ENCODE data around the gene CFAP65. TPM values are rescaled to one million over a fixed set of nuclear protein-coding genes. Genes with fewer than 3 reads are reported as not detected.

CFAP65 gene
- polyA plus RNA-seq, 4 donors, result 0.20 to 0.43 (median 0.27) TPM

GRCh38 chr2:219018726-219019125 lies 22.6 kb downstream of the CFAP65 start:
- DNase-seq (ENCODE audit: low read depth in 4 of 4, low spot score in 3 of 4), result no peak

GRCh38 chr2:219018286-219018685 lies 23.0 kb downstream of the CFAP65 start:
- no peak for DNase-seq (ENCODE audit: low read depth in 4 of 4, low spot score in 3 of 4)

- DNase-seq (ENCODE audit: low read depth in 4 of 4, low spot score in 3 of 4), result no peak
Observed at GRCh38 chr2:219017201-219017931, 23.9 kb downstream of the CFAP65 start.

GRCh38 chr2:219016721-219017120 lies 24.6 kb downstream of the CFAP65 start:
- no peak for DNase-seq (ENCODE audit: low read depth in 4 of 4, low spot score in 3 of 4)

- DNase-seq (ENCODE audit: low read depth in 4 of 4, low spot score in 3 of 4), result no peak
Observed at GRCh38 chr2:219010873-219011272, 30.4 kb downstream of the CFAP65 start.

GRCh38 chr2:219010162-219010756 lies 31.1 kb downstream of the CFAP65 start:
- no peak for DNase-seq (ENCODE audit: low read depth in 4 of 4, low spot score in 3 of 4)

- DNase-seq (ENCODE audit: low read depth in 4 of 4, low spot score in 3 of 4), result no peak
Observed at GRCh38 chr2:219009294-219009693, 32.0 kb downstream of the CFAP65 start.

- DNase-seq (ENCODE audit: low read depth in 4 of 4, low spot score in 3 of 4), result no peak
Observed at GRCh38 chr2:219003979-219004378, 37.3 kb downstream of the CFAP65 start.

- no peak for DNase-seq (ENCODE audit: low read depth in 4 of 4, low spot score in 3 of 4)
Observed at GRCh38 chr2:219003267-219003634, 38.1 kb downstream of the CFAP65 start.

GRCh38 chr2:219002395-219003266 lies 38.7 kb downstream of the CFAP65 start:
- DNase-seq (ENCODE audit: low read depth in 4 of 4, low spot score in 3 of 4), result no peak

- DNase-seq (ENCODE audit: low read depth in 4 of 4, low spot score in 3 of 4), result no peak
Observed at GRCh38 chr2:219001577-219002394, 39.5 kb downstream of the CFAP65 start.

- DNase-seq (ENCODE audit: low read depth in 4 of 4, low spot score in 3 of 4), result no peak
Observed at GRCh38 chr2:219001100-219001576, 40.2 kb downstream of the CFAP65 start.

- no peak for DNase-seq (ENCODE audit: low read depth in 4 of 4, low spot score in 3 of 4)
Observed at GRCh38 chr2:219000569-219000960, 40.8 kb downstream of the CFAP65 start.

GRCh38 chr2:218999881-219000568 lies 41.3 kb downstream of the CFAP65 start:
- no peak for DNase-seq (ENCODE audit: low read depth in 4 of 4, low spot score in 3 of 4)

- no peak for DNase-seq (ENCODE audit: low read depth in 4 of 4, low spot score in 3 of 4)
Observed at GRCh38 chr2:218999021-218999880, 42.1 kb downstream of the CFAP65 start.

- DNase-seq (ENCODE audit: low read depth in 4 of 4, low spot score in 3 of 4), result no peak
Observed at GRCh38 chr2:218998414-218999002, 42.8 kb downstream of the CFAP65 start.

GRCh38 chr2:218997731-218998130 lies 43.6 kb downstream of the CFAP65 start:
- DNase-seq (ENCODE audit: low read depth in 4 of 4, low spot score in 3 of 4), result no peak

- no peak for DNase-seq (ENCODE audit: low read depth in 4 of 4, low spot score in 3 of 4)
Observed at GRCh38 chr2:218996937-218997336, 44.4 kb downstream of the CFAP65 start.
